Kidney (tissue), 14 donors: ENCODE results near the gene ZSWIM6. TPM values are rescaled to one million over a fixed set of nuclear protein-coding genes. Genes with fewer than 3 reads are reported as not detected.

Source experiments
- DNase-seq, 5 donors: peaks; one replicate each; pipeline ENCODE4 v3.0.0-alpha.2; 2013 to 2020
- FAIRE-seq: peaks from 2 replicates; lab custom pipeline; 2012; peaks lifted over from hg19 to GRCh38; lab: Jason Lieb, UNC
- H3K27ac ChIP-seq, 2 donors: one replicate each; pipeline ENCODE4 v1.7.0; 2013; ENCODE audit warnings: low read depth in 2 of 2, low read length in 2 of 2, inconsistent platforms in 1 of 2
- H3K27me3 ChIP-seq: one replicate; pipeline ENCODE4 v1.7.1; 2013; ENCODE audit warnings: low read length, inconsistent platforms; ENCODE audit not compliant: control insufficient read depth, insufficient read depth
- H3K36me3 ChIP-seq, 3 donors: one replicate each; pipeline versions ENCODE4 v1.7.0 to v1.7.1; 2013; ENCODE audit warnings: low read length in 3 of 3, control low read depth in 1 of 3, inconsistent platforms in 1 of 3; ENCODE audit not compliant: insufficient read depth in 3 of 3, control insufficient read depth in 2 of 3
- H3K4me1 ChIP-seq, 3 donors: one replicate each; pipeline versions ENCODE4 v1.7.0 to v1.7.1; 2013; ENCODE audit warnings: low read length in 3 of 3, inconsistent platforms in 1 of 3, low read depth in 1 of 3; ENCODE audit not compliant: control insufficient read depth in 2 of 3, insufficient read depth in 2 of 3
- H3K4me3 ChIP-seq, 3 donors: one replicate each; pipeline versions ENCODE4 v1.7.0 to v1.8.1; 2013; ENCODE audit warnings: low read length in 3 of 3, control low read depth in 1 of 3, inconsistent platforms in 1 of 3
- H3K9ac ChIP-seq, 3 donors: one replicate each; pipeline versions ENCODE4 v1.7.0 to v1.7.1; 2013; ENCODE audit warnings: low read length in 3 of 3, control low read depth in 1 of 3, inconsistent platforms in 1 of 3
- H3K9me3 ChIP-seq, 3 donors: one replicate each; pipeline versions ENCODE4 v1.7.0 to v1.7.1; 2013; ENCODE audit warnings: low read length in 3 of 3, control low read depth in 1 of 3, inconsistent platforms in 1 of 3; ENCODE audit not compliant: control insufficient read depth in 2 of 3, insufficient read depth in 1 of 3
- intact Hi-C: fragments of 100-400 bp; cut with DNase I; formaldehyde crosslinking; loops from one replicate; pipeline ENCODE4 v1.11.1; 2022
- polyA plus RNA-seq: library from polyadenylated mRNA; stranded (reverse); fragments of 350-450 nt; fragmentation: Illumina TruSeq; extraction: RNeasy Lipid Tissue Mini Kit (QIAGEN cat#74804); gene quantifications from one replicate; pipeline ENCODE4 v1.2.3, GENCODE V29; 2014; ENCODE audit warnings: low read depth, low replicate concordance; ENCODE audit not compliant: insufficient read depth
- total RNA-seq: library from RNA; stranded (reverse); fragmentation: NEBNext Ultra II Directional; extraction: Animal tissue kit (Norgen Biotek cat#: 25700); gene quantifications from one replicate; pipeline ENCODE4 v1.2.1, GENCODE V29; 2021
- TF ChIP-seq, protein P1 (sequence below): IDR thresholded peaks from 3 replicates; pipeline ENCODE4 v1.5.1; 2012; ENCODE audit warnings: mild to moderate bottlenecking, moderate library complexity, borderline replicate concordance; ENCODE audit not compliant: insufficient read depth; ENCODE audit errors: extremely low read depth
- donor health status: control.
- donor health status: control.
- donor health status: control.
- donor health status: control.
- donor health status: control.
- donor health status: DM: yes; HTN: yes; CAD: no.
- donor health status: Normal renal cell carcinoma (clear cell type).

ZSWIM6 gene
- total and polyA plus RNA-seq, 2 donors from 2014 or later, result 2.9 to 20.3 TPM

DNA sequence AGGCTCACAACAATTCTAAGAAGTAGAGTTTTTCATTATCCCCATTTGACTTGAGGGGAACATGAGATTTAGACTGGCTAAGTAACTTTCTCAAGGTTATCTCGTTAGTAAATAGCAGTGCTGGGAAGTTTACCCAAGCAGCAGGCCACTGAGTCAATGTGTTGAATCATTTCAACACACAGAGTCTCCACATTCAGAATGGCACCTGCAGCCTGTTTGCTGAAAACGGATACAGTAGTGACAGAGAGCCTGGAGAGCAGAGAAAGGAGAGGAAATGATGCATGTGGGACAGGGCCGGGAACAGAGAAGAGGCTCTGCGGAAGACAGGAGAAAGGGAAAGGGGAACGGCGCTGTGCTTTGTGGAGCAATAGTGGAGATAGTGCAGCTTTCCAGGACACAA is 33.5 kb upstream of the ZSWIM6 start:
- H3K4me1 ChIP-seq, result peaks cover 0 to 4% (median 0%) of the 10 kb centered on the region in 3 donors

DNA sequence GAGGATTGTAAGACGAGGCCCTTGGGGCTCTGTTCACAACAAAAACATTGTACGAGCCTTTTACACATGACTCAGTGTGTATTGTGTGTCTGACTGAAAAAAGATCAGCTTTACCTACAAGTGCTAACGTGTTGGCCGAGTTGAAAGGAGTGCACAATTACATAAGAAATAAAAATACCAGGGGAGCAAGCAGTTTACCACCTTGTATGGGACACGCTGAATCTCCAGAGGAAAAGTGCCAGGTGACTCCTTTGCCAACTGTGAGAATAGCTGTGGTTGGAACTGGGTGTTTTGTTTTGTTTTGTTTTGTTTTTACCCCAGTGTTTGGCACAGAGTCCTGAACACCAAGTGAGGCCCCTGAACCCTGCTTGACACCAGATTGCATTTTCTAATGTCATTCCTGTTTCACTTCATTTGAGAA is 32.8 kb upstream of the ZSWIM6 start:
- Histone ChIP-seq H3K4me1 (peaks cover 0 to 4% (median 0%) of the 10 kb centered on the region in 3 donors), H3K27me3 (no peaks in the 10 kb centered on the region), H3K36me3 (no peaks in the 10 kb centered on the region), H3K27ac (no peak overlapping the region), H3K4me3 (no peak overlapping the region), H3K9ac (no peak overlapping the region), H3K9me3 (no peaks in the 10 kb centered on the region)
- FAIRE-seq, result no peak
- no peak for DNase-seq
- intact Hi-C loops, result no loop called here
- TF ChIP-seq, protein P1, sequence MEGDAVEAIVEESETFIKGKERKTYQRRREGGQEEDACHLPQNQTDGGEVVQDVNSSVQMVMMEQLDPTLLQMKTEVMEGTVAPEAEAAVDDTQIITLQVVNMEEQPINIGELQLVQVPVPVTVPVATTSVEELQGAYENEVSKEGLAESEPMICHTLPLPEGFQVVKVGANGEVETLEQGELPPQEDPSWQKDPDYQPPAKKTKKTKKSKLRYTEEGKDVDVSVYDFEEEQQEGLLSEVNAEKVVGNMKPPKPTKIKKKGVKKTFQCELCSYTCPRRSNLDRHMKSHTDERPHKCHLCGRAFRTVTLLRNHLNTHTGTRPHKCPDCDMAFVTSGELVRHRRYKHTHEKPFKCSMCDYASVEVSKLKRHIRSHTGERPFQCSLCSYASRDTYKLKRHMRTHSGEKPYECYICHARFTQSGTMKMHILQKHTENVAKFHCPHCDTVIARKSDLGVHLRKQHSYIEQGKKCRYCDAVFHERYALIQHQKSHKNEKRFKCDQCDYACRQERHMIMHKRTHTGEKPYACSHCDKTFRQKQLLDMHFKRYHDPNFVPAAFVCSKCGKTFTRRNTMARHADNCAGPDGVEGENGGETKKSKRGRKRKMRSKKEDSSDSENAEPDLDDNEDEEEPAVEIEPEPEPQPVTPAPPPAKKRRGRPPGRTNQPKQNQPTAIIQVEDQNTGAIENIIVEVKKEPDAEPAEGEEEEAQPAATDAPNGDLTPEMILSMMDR, result no peak

More for the DNA sequence above, 33.5 kb upstream of the ZSWIM6 start:
- Histone ChIP-seq H3K4me3 (no peak overlapping the region), H3K27me3 (no peaks in the 10 kb centered on the region), H3K9ac (no peak overlapping the region), H3K9me3 (no peaks in the 10 kb centered on the region), H3K27ac (no peak overlapping the region), H3K36me3 (no peaks in the 10 kb centered on the region)
- intact Hi-C loops, result no loop called here
- FAIRE-seq (no peak), DNase-seq (no peak)
- TF ChIP-seq, protein P1, result no peak

DNA sequence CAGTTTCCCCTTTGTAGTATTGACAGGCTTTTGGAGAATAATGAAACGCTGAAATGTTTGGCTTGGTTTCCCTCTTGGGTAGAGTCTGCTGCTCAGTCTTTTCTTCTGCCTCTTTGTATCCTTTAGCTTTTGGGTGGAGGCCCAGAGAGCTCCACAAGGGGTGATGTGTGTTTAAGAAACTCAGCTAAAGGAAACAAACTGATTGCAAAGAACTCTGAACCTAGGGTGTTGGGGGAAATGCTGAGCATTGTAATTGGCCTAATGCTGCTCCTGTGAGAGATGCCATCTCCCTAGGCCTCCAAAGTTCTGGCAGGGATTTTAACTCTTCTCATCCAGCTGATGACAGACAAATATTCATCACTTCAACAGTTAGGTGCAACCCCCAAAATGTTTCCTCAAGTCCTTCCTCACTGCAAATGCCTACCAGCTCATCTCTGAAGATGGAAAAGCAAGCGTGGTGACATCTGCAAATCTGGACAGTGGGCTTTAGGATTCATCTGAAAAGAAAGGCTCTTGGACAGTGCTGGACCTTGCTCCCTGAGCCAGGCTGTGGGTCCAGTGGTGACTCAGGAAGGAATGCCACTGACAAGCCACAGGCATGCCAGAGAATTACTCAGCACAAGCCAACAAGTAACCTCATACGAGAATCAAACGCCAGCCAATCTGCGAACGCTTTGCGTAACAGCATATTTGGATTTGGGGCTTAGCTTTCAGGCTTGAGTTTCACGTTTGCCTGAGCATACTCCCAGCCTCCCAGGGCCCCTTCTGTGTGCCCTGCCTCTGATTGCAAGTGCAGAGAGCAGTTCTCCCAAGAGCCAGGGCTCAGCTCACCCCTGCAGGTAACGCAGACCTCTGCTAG is 30.5 kb upstream of the ZSWIM6 start:
- H3K27ac ChIP-seq, result peak overlapping the region in 1 of 2 donors; percentile 26
- peaks cover 0 to 4% (median 0%) of the 10 kb centered on the region in 3 donors for H3K4me1 ChIP-seq
- H3K4me3 ChIP-seq, result no peak overlapping the region
- H3K9ac ChIP-seq, result no peak overlapping the region
- no peaks in the 10 kb centered on the region for H3K36me3 ChIP-seq
- TF ChIP-seq, protein P1, result no peak
- H3K27me3 ChIP-seq, result no peaks in the 10 kb centered on the region
- H3K9me3 ChIP-seq, result no peaks in the 10 kb centered on the region
- DNase-seq (peak in 4 of 5 donors; percentile 56 to 76 (median 70)), FAIRE-seq (no peak)
- intact Hi-C loops, result no loop called here
